ENCODE data around the gene PHF21A. TPM values are rescaled to one million over a fixed set of nuclear protein-coding genes. Genes with fewer than 3 reads are reported as not detected.

Gene PHF21A
- polyA plus RNA-seq, 3 donors, result 6.2 to 95.2 (median 14.0) TPM

DNA sequence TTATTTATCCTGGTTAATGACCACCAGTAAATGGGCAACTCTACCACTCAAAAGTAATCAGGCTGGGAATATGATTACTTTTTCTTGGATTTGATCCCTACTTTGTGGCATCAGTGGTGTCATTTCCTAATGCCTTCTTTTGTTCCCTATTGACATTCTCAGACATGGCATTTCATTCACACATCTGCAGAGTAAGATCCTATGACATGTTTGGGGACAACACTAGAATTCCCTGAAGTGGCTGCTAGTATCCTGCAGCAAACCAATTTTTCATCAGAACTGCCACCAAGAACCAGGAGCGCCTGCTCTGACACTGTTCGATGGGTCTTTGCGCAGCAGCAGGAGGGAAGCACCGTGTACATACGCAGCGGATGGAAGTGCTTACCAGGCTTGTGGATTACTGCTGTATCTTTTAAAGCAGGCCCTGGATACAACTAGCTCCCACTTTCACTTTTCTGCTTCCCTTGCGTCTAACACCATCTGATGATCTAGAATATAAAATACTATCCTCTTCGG lies 101.1 kb downstream of the PHF21A start:
- Mint-ChIP-seq H3K4me1 (no peaks in the 10 kb centered on the region), H3K27me3 (ENCODE audit: low read depth in 3 of 3) (no peaks in the 10 kb centered on the region), H3K36me3 (peaks cover 28 to 47% of the 10 kb centered on the region in 2 donors), H3K4me3 (no peak overlapping the region), H3K27ac (no peak overlapping the region), H3K9me3 (no peaks in the 10 kb centered on the region)
- whole genome bisulfite sequencing (ENCODE audit: insufficient coverage), result 93% methylated on average over 5 of the region's 8 CpGs
- Histone ChIP-seq H4K20me1 (ENCODE audit: insufficient read depth, low read length) (peaks cover 96% of the 10 kb centered on the region), H3K4me2 (replicated peaks; ENCODE audit: extremely low read depth, low read length, poor library complexity, severe bottlenecking) (no peak overlapping the region), H3K27ac (ENCODE audit: low read depth in 1 of 2, low read length in 2 of 2) (no peak overlapping the region), H3K36me3 (replicated peaks in 1 of 2; ENCODE audit: control insufficient read depth in 1 of 2, insufficient read depth in 2 of 2, low read length in 2 of 2) (peaks cover 18 to 42% of the 10 kb centered on the region in 2 donors), H3K4me1 (ENCODE audit: control insufficient read depth in 1 of 2, insufficient read depth in 2 of 2, low read length in 2 of 2) (no peaks in the 10 kb centered on the region), H2AFZ (ENCODE audit: insufficient read depth, low read depth, low read length, poor library complexity, severe bottlenecking) (no peak overlapping the region), H3K79me2 (ENCODE audit: insufficient read depth, low read length) (peaks cover 12% of the 10 kb centered on the region), H3K9me3 (replicated peaks in 1 of 2; ENCODE audit: control insufficient read depth in 1 of 2, insufficient read depth in 1 of 2, low read length in 2 of 2) (no peaks in the 10 kb centered on the region), H3K27me3 (ENCODE audit: control insufficient read depth in 2 of 2, insufficient read depth in 2 of 2, low read length in 2 of 2) (no peaks in the 10 kb centered on the region), H3K4me3 (replicated peaks in 1 of 3; ENCODE audit: low read depth in 2 of 3, low read length in 3 of 3) (no peak overlapping the region), H3K9ac (ENCODE audit: insufficient read depth, low read length, poor library complexity, severe bottlenecking) (no peak overlapping the region)
- DNase-seq, result no peak
- TF ChIP-seq, protein P1, sequence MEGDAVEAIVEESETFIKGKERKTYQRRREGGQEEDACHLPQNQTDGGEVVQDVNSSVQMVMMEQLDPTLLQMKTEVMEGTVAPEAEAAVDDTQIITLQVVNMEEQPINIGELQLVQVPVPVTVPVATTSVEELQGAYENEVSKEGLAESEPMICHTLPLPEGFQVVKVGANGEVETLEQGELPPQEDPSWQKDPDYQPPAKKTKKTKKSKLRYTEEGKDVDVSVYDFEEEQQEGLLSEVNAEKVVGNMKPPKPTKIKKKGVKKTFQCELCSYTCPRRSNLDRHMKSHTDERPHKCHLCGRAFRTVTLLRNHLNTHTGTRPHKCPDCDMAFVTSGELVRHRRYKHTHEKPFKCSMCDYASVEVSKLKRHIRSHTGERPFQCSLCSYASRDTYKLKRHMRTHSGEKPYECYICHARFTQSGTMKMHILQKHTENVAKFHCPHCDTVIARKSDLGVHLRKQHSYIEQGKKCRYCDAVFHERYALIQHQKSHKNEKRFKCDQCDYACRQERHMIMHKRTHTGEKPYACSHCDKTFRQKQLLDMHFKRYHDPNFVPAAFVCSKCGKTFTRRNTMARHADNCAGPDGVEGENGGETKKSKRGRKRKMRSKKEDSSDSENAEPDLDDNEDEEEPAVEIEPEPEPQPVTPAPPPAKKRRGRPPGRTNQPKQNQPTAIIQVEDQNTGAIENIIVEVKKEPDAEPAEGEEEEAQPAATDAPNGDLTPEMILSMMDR (IDR thresholded peaks at IDR 0.05), result no peak
- intact Hi-C loops (cut with micrococcal nuclease), result no loop called here

DNA sequence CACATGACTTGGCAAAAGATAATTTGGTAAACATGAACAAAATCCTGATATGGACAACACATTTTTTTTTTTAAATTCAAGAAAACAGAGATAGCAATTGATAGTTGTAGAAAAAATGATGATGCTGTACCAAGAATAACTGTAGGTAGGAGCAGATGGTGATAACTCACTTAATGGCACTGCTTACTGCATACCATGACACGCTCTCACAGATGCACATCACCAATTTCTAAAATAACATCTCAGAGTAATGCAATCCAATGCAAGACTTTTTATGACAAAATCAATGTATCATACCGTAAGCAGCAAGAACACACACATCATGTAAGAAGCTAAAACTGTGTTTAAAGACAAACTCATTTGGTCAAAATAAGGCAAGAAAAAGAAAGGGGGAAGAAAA lies 102.6 kb downstream of the PHF21A start:
- H3K27me3 ChIP-seq (ENCODE audit: control insufficient read depth in 2 of 2, insufficient read depth in 2 of 2, low read length in 2 of 2), result no peaks in the 10 kb centered on the region
- H3K36me3 ChIP-seq (replicated peaks in 1 of 2; ENCODE audit: control insufficient read depth in 1 of 2, insufficient read depth in 2 of 2, low read length in 2 of 2), result peaks cover 18 to 41% of the 10 kb centered on the region in 2 donors
- Mint-ChIP-seq H3K36me3 (peaks cover 25 to 47% of the 10 kb centered on the region in 2 donors), H3K9me3 (peaks cover 0 to 2% (median 0%) of the 10 kb centered on the region in 7 donors), H3K4me1 (no peaks in the 10 kb centered on the region), H3K27ac (no peak overlapping the region), H3K27me3 (ENCODE audit: low read depth in 3 of 3) (no peaks in the 10 kb centered on the region), H3K4me3 (no peak overlapping the region)
- H3K4me3 ChIP-seq (replicated peaks in 1 of 3; ENCODE audit: low read depth in 2 of 3, low read length in 3 of 3), result no peak overlapping the region
- H3K9ac ChIP-seq (ENCODE audit: insufficient read depth, low read length, poor library complexity, severe bottlenecking), result no peak overlapping the region
- TF ChIP-seq, protein P1 (IDR thresholded peaks at IDR 0.05), result no peak
- H3K9me3 ChIP-seq (replicated peaks in 1 of 2; ENCODE audit: control insufficient read depth in 1 of 2, insufficient read depth in 1 of 2, low read length in 2 of 2), result no peaks in the 10 kb centered on the region
- intact Hi-C loops (cut with micrococcal nuclease), result no loop called here
- peaks cover 90% of the 10 kb centered on the region for H4K20me1 ChIP-seq (ENCODE audit: insufficient read depth, low read length)
- H2AFZ ChIP-seq (ENCODE audit: insufficient read depth, low read depth, low read length, poor library complexity, severe bottlenecking), result no peak overlapping the region
- peaks cover 12% of the 10 kb centered on the region for H3K79me2 ChIP-seq (ENCODE audit: insufficient read depth, low read length)
- H3K4me2 ChIP-seq (replicated peaks; ENCODE audit: extremely low read depth, low read length, poor library complexity, severe bottlenecking), result no peak overlapping the region
- WGBS (ENCODE audit: insufficient coverage), result no CpG with 5 or more reads among the region's 2 CpGs
- no peak overlapping the region for H3K27ac ChIP-seq (ENCODE audit: low read depth in 1 of 2, low read length in 2 of 2)
- no peaks in the 10 kb centered on the region for H3K4me1 ChIP-seq (ENCODE audit: control insufficient read depth in 1 of 2, insufficient read depth in 2 of 2, low read length in 2 of 2)
- DNase-seq, result no peak

All from CD14-positive monocyte (primary cell).